Upper lobe of left lung (tissue), 6 donors: Measurements from ENCODE around the gene PIWIL4. TPM values are rescaled to one million over a fixed set of nuclear protein-coding genes. Genes with fewer than 3 reads are reported as not detected.
"Not testable (repeated sequence)": the region's sequence is repeated elsewhere in the genome, so short reads cannot be mapped to it uniquely, and the experiment has no call there.

Experiments
- ATAC-seq, 2 donors: fragments of 200-7000 bp; cut with Tn5 transposase; one replicate each; pipeline ENCODE4 v1.9.1; 2022; ENCODE audit warnings: mild to moderate bottlenecking in 2 of 2, moderate library complexity in 2 of 2; ENCODE audit not compliant: low FRiP score in 2 of 2
- DNase-seq, 2 donors: peaks; one replicate each; pipeline ENCODE4 v3.0.0-alpha.2; 2019 to 2020
- H3K27ac ChIP-seq, 4 donors: fragments of 200-600 bp; sonication (generic); one replicate each; pipeline ENCODE4 v1.5.1; 2016 to 2019
- H3K27me3 ChIP-seq, 4 donors: fragments of 200-600 bp; sonication (generic); one replicate each; pipeline ENCODE4 v1.5.1; 2017 to 2019
- H3K36me3 ChIP-seq, 4 donors: fragments of 200-600 bp; sonication (generic); one replicate each; pipeline ENCODE4 v1.5.1; 2016 to 2019
- H3K4me1 ChIP-seq, 4 donors: fragments of 200-600 bp; sonication (generic); one replicate each; pipeline ENCODE4 v1.5.1; 2018 to 2019
- H3K4me3 ChIP-seq, 4 donors: fragments of 200-600 bp; sonication (generic); one replicate each; pipeline ENCODE4 v1.5.1; 2017 to 2019; ENCODE audit warnings: mild to moderate bottlenecking in 2 of 4, moderate library complexity in 1 of 4
- H3K9me3 ChIP-seq, 4 donors: fragments of 200-600 bp; sonication (generic); one replicate each; pipeline ENCODE4 v1.5.1; 2018 to 2019
- EP300 ChIP-seq, 4 donors: sonication (generic); formaldehyde crosslinking; IDR thresholded peaks; one replicate each; pipeline ENCODE4 v1.5.1; 2017; ENCODE audit warnings: antibody characterized with exemption in 4 of 4, control low read depth in 2 of 4
- POLR2A ChIP-seq, 4 donors: fragments of 450-650 bp; IDR thresholded peaks; one replicate each; pipeline ENCODE4 v1.5.1; 2016 to 2017; ENCODE audit warnings: antibody characterized with exemption in 4 of 4, mild to moderate bottlenecking in 2 of 4
- POLR2AphosphoS5 ChIP-seq, 2 donors: sonication (generic); formaldehyde crosslinking; IDR thresholded peaks; one replicate each; pipeline ENCODE4 v1.5.1; 2017; ENCODE audit warnings: antibody characterized with exemption in 2 of 2
- WGBS, 2 donors: methylation state at CpG; one replicate each; pipeline ENCODE4 v1.1.5; 2017 to 2018; 5-methylcytosine and 5-hydroxymethylcytosine counted together
- total RNA-seq, 6 donors: library from RNA; depleted of rRNA in 4 of 6; stranded (reverse); fragments of >200 nt in 4 of 6; gene quantifications; one replicate each; pipeline versions ENCODE4 v1.1.0 to v1.2.1, GENCODE V29; 2016 to 2021
- TF ChIP-seq, protein P1 (sequence below), 6 experiments: fragments of 450-650 bp in 4 of 6; fragments of 200-600 bp in 2 of 6; sonication (generic) in 2 of 6; IDR thresholded peaks; one replicate each; pipeline ENCODE4 v1.5.1; 2016 to 2019; ENCODE audit warnings: antibody characterized with exemption in 6 of 6
- donor health status: DM: no; HTN: no; CAD: no; lungs with moderate emphysema.
- donor health status: DM: no; HTN: yes; CAD: no; lungs with severe emphysema.

Gene PIWIL4
- total RNA-seq, 6 donors from 2014 or later, result 1.5 to 9.4 (median 4.8) TPM

DNA sequence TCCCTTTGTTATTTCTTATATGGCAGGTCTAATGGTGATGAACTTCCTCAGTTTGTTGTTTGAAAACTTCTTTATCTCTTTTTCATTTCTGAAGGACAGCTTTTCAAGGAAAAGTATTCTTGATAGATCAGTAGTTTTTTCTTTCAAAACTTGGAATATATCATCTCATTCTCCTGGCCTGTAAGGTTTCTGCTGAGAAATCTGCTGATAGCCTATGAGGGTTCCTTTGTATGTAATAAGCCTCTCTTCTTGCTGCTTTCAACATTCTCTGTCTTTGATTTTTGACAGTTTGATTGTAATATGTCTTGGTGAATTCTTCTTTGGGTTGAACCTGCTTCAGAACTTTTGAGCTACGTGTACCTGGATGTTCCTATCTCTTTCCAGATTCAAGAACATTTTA, 46.0 kb downstream of the PIWIL4 start:
- Histone ChIP-seq H3K27me3 (no peaks in the 10 kb centered on the region), H3K9me3 (peaks cover 4 to 17% (median 15%) of the 10 kb centered on the region in 4 donors), H3K27ac (no peak overlapping the region), H3K4me3 (no peak overlapping the region), H3K4me1 (no peaks in the 10 kb centered on the region), H3K36me3 (peaks cover 0 to 7% (median 0%) of the 10 kb centered on the region in 4 donors)
- WGBS, 2 donors, result 82 to 95% methylated on average over 1 of the region's 1 CpG
- TF ChIP-seq POLR2A (IDR thresholded peaks at IDR 0.05) (no peak), EP300 (IDR thresholded peaks at IDR 0.05) (no peak), POLR2AphosphoS5 (IDR thresholded peaks at IDR 0.05) (no peak)
- TF ChIP-seq, protein P1, sequence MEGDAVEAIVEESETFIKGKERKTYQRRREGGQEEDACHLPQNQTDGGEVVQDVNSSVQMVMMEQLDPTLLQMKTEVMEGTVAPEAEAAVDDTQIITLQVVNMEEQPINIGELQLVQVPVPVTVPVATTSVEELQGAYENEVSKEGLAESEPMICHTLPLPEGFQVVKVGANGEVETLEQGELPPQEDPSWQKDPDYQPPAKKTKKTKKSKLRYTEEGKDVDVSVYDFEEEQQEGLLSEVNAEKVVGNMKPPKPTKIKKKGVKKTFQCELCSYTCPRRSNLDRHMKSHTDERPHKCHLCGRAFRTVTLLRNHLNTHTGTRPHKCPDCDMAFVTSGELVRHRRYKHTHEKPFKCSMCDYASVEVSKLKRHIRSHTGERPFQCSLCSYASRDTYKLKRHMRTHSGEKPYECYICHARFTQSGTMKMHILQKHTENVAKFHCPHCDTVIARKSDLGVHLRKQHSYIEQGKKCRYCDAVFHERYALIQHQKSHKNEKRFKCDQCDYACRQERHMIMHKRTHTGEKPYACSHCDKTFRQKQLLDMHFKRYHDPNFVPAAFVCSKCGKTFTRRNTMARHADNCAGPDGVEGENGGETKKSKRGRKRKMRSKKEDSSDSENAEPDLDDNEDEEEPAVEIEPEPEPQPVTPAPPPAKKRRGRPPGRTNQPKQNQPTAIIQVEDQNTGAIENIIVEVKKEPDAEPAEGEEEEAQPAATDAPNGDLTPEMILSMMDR (IDR thresholded peaks at IDR 0.05), result no peak
- ATAC-seq, result no peak
- no peak for DNase-seq

DNA sequence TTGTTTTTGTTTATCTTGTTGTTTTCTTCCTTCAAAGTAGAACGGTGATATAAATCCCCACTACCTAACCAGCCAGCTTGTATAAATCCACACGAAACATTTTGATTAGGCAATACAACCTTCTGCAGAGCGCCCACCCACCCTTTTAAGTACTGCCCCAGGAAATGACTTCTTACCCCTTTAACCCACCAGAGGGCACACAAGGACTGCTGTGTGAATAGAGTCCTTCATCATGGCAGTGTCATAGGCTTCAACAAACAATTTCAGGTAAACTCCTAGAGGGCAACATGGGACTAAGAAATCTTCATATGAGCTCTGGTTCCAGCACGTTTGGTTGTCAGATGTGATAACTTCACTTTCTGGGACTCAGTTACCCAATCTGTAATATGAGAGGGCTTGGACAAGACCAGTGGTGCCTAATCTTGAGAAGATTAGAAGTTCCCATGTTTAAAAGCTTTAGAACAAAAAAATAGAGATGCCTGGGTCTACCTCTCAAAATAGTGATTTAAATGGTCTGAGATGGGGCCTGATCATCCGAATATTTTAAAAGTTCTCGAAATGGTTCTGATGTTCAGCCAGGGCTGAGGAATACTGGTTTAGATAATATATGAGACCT, 56.1 kb downstream of the PIWIL4 start:
- peak; percentile 88 to 93 for ATAC-seq
- Histone ChIP-seq H3K9me3 (peaks cover 0 to 7% (median 1%) of the 10 kb centered on the region in 4 donors), H3K4me1 (no peaks in the 10 kb centered on the region), H3K27me3 (no peaks in the 10 kb centered on the region), H3K4me3 (no peak overlapping the region), H3K36me3 (peaks cover 0 to 3% (median 0%) of the 10 kb centered on the region in 4 donors), H3K27ac (no peak overlapping the region)
- TF ChIP-seq EP300 (IDR thresholded peaks at IDR 0.05) (no peak), POLR2AphosphoS5 (IDR thresholded peaks at IDR 0.05) (no peak), POLR2A (IDR thresholded peaks at IDR 0.05) (no peak)
- TF ChIP-seq, protein P1 (IDR thresholded peaks at IDR 0.05), result peak; percentile 73 to 89 (median 76)
- 32 to 33% methylated on average over 6 of the region's 6 CpGs for WGBS, 2 donors
- DNase-seq, result peak in 1 of 2 donors; percentile 37

DNA sequence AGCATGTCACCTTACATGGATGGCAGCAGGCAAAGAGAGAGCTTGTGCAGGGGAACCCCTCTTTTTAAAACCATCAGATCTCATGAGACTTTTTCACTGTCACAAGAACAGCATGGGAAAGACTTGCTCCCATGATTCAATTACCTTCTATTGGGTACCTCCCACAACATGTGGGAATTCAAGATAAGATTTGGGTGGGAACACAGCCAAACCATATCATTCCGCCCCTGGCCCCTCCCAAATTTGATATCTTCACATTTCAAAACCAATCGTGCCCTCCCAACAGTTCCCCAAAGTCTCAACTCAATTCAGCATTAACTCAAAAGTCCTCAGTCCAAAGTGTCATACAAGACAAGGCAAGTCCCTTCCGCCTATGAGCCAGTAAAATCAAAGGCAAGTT, 58.3 kb downstream of the PIWIL4 start:
- WGBS, 2 donors, result 65 to 67% methylated on average over 3 of the region's 3 CpGs
- H3K4me1 ChIP-seq, H3K27ac ChIP-seq, H3K4me3 ChIP-seq, DNase-seq, H3K36me3 ChIP-seq, H3K27me3 ChIP-seq, H3K9me3 ChIP-seq, ATAC-seq: not testable (repeated sequence)

DNA sequence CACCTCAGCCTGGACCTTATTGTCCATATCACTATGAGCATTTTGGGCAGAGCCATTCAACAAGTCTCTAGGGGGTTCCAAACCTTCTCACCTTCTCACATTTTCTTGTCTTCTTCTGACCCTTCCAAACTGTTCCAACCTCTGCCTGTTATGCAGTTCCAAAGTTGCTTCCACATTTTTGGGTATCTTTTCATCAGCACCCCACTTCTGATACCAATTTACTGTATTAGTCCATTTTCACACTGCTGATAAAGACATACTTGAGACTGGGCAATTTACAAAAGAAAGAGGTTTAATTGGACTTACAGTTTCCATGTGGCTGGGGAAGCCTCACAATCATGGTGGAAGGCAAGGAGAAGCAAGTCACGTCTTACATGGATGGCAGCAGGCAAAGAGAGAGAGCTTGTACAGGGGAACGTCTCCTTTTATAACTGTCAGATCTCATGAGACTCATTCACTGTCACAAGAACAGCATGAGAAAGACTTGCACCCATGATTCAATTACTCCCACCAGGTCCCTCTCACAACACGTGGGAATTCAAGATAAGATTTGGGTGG, 59.9 kb downstream of the PIWIL4 start:
- H3K4me1 ChIP-seq, H3K4me3 ChIP-seq, DNase-seq, H3K9me3 ChIP-seq, H3K27me3 ChIP-seq, H3K27ac ChIP-seq, H3K36me3 ChIP-seq, ATAC-seq: not testable (repeated sequence)
- 83 to 89% methylated on average over 3 of the region's 3 CpGs for WGBS, 2 donors

DNA sequence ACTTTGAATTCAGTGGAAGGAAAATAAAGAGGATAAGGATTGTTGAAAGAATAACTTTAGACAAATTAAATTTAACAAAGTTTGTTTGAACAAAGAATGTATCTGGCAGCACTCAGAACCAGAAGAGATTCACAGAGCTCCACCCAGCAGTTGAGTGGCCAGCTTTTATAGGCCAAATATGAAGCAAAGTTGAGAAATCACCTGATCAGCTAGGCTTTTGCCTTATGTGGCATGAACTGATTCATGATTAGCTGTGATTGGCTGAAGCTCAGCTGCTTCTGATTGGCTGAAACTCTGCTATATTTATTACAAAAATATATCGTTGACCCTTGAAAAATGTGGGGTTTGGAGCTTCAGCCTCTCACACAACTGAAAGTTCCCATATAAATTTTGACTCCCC, 62.6 kb downstream of the PIWIL4 start:
- DNase-seq, result no peak
- Histone ChIP-seq H3K36me3 (no peaks in the 10 kb centered on the region), H3K4me1 (peaks cover 0 to 4% (median 0%) of the 10 kb centered on the region in 4 donors), H3K27me3 (no peaks in the 10 kb centered on the region), H3K27ac (no peak overlapping the region), H3K9me3 (peaks cover 0 to 7% (median 1%) of the 10 kb centered on the region in 4 donors), H3K4me3 (no peak overlapping the region)
- WGBS, 2 donors, result 71 to 72% methylated on average over 1 of the region's 1 CpG
- TF ChIP-seq POLR2A (IDR thresholded peaks at IDR 0.05), result no peak
- TF ChIP-seq EP300 (IDR thresholded peaks at IDR 0.05), result no peak
- TF ChIP-seq, protein P1 (IDR thresholded peaks at IDR 0.05), result no peak
- no peak for TF ChIP-seq POLR2AphosphoS5 (IDR thresholded peaks at IDR 0.05)
- ATAC-seq, result no peak

DNA sequence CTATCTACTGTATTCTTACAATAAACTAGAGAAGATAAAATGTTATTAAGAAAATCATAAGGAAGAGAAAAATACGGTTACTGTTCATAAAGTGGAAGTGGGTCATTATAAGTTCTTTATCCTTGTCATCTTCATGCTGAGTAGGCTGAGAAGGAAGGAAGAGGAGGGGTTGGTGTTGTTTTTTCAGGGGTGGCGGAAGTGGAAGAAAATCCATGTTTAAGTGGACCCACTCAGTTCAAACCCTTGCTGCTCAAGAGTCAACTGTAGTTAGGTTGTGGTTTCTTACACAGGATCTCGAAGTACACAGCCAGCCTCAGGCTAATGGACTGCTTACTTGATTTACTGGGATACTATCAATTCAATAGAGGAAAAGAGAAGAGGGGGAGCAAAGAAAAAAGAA, 63.1 kb downstream of the PIWIL4 start:
- H3K27me3 ChIP-seq, result no peaks in the 10 kb centered on the region
- H3K9me3 ChIP-seq, result peaks cover 0 to 7% (median 1%) of the 10 kb centered on the region in 4 donors
- 33 to 38% methylated on average over 3 of the region's 3 CpGs for WGBS, 2 donors
- DNase-seq (no peak), ATAC-seq (no peak)
- TF ChIP-seq, protein P1 (IDR thresholded peaks at IDR 0.05), result no peak
- TF ChIP-seq POLR2A (IDR thresholded peaks at IDR 0.05), result no peak
- no peak for TF ChIP-seq EP300 (IDR thresholded peaks at IDR 0.05)
- no peak for TF ChIP-seq POLR2AphosphoS5 (IDR thresholded peaks at IDR 0.05)
- H3K4me1 ChIP-seq, result peaks cover 0 to 4% (median 0%) of the 10 kb centered on the region in 4 donors
- no peaks in the 10 kb centered on the region for H3K36me3 ChIP-seq
- no peak overlapping the region for H3K27ac ChIP-seq
- H3K4me3 ChIP-seq, result no peak overlapping the region
